SK-N-SH treated with all-trans-retinoic acid at 6 μM for 48 hours (cell line): ENCODE data around the gene MAP9.

Source experiments
- ARNTL ChIP-seq: fragments of 450-650 bp; formaldehyde crosslinking; IDR thresholded peaks from 2 replicates; pipeline ENCODE4 v1.5.0; 2020; ENCODE audit warnings: low read depth, mild to moderate bottlenecking, moderate library complexity, borderline replicate concordance
- CSDC2 ChIP-seq: fragments of 250-450 bp; sonication (Bioruptor Pico); IDR thresholded peaks from 2 replicates; pipeline ENCODE4 v1.5.0; 2020; ENCODE audit warnings: mild to moderate bottlenecking, moderate library complexity
- CSRNP3 ChIP-seq: fragments of 250-450 bp; sonication (Bioruptor Pico); IDR thresholded peaks from 2 replicates; pipeline ENCODE4 v1.5.1; 2021; ENCODE audit warnings: mild to moderate bottlenecking, moderate library complexity
- OSR1 ChIP-seq: fragments of 250-450 bp; sonication (Bioruptor Pico); IDR thresholded peaks from 2 replicates; pipeline ENCODE4 v1.8.0; 2022; ENCODE audit warnings: moderate library complexity, mild to moderate bottlenecking, inconsistent platforms
- RARB ChIP-seq: fragments of 250-450 bp; sonication (Bioruptor Pico); IDR thresholded peaks from 2 replicates; pipeline ENCODE4 v1.8.0; 2021; ENCODE audit warnings: mild to moderate bottlenecking, moderate library complexity
- ZC3H10 ChIP-seq: fragments of 250-450 bp; sonication (Bioruptor Pico); IDR thresholded peaks from 2 replicates; pipeline ENCODE4 v1.5.1; 2021; ENCODE audit warnings: mild to moderate bottlenecking, moderate library complexity
- ZFP30 ChIP-seq: fragments of 450-650 bp; formaldehyde crosslinking; IDR thresholded peaks from 2 replicates; pipeline ENCODE4 v1.5.0; 2022; ENCODE audit warnings: mild to moderate bottlenecking, moderate library complexity
- ZNF565 ChIP-seq: fragments of 450-650 bp; formaldehyde crosslinking; conservative IDR thresholded peaks from 2 replicates; pipeline ENCODE4 v1.5.0; 2020; ENCODE audit warnings: low read depth, mild to moderate bottlenecking, moderate library complexity
- ZNF70 ChIP-seq: fragments of 450-650 bp; formaldehyde crosslinking; IDR thresholded peaks from 2 replicates; pipeline ENCODE4 v1.5.0; 2020; ENCODE audit warnings: mild to moderate bottlenecking, moderate library complexity
- ZNF8 ChIP-seq: fragments of 450-650 bp; formaldehyde crosslinking; IDR thresholded peaks from 2 replicates; pipeline ENCODE4 v1.5.0; 2020; ENCODE audit warnings: mild to moderate bottlenecking, moderate library complexity
- TF ChIP-seq, protein P1 (sequence below): fragments of 250-450 bp; sonication (Bioruptor Pico); IDR thresholded peaks from 2 replicates; pipeline ENCODE4 v1.8.0; 2020; ENCODE audit warnings: mild to moderate bottlenecking, moderate library complexity, borderline replicate concordance

GRCh38 chr4:155376387-155377268 lies at the start of gene MAP9:
- TF ChIP-seq CSDC2 (no peak), ZC3H10 (CRISPR knock-in tag) (no peak), ZFP30 (CRISPR knock-in tag) (no peak), ARNTL (CRISPR knock-in tag) (no peak), RARB (CRISPR knock-in tag) (no peak), CSRNP3 (CRISPR knock-in tag) (no peak), ZNF565 (CRISPR knock-in tag) (no peak), ZNF8 (no peak), ZNF70 (no peak), OSR1 (CRISPR knock-in tag) (no peak)
- TF ChIP-seq, protein P1, sequence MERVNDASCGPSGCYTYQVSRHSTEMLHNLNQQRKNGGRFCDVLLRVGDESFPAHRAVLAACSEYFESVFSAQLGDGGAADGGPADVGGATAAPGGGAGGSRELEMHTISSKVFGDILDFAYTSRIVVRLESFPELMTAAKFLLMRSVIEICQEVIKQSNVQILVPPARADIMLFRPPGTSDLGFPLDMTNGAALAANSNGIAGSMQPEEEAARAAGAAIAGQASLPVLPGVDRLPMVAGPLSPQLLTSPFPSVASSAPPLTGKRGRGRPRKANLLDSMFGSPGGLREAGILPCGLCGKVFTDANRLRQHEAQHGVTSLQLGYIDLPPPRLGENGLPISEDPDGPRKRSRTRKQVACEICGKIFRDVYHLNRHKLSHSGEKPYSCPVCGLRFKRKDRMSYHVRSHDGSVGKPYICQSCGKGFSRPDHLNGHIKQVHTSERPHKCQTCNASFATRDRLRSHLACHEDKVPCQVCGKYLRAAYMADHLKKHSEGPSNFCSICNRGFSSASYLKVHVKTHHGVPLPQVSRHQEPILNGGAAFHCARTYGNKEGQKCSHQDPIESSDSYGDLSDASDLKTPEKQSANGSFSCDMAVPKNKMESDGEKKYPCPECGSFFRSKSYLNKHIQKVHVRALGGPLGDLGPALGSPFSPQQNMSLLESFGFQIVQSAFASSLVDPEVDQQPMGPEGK (CRISPR knock-in tag) = no peak
